Activated CD4-positive, alpha-beta T cell treated with anti-CD3 and anti-CD28 coated beads, Interleukin-2, amount 50 U/mL, for 1 hour (primary cell): ENCODE measurements around the gene RAB15.
A peak's percentile ranks its signal among the peaks of the same experiment; 100 is the strongest.

ENCODE experiments used
- DNase-seq: peaks from one replicate; pipeline ENCODE4 v3.0.0-alpha.2; 2020

Gene RAB15

DNA sequence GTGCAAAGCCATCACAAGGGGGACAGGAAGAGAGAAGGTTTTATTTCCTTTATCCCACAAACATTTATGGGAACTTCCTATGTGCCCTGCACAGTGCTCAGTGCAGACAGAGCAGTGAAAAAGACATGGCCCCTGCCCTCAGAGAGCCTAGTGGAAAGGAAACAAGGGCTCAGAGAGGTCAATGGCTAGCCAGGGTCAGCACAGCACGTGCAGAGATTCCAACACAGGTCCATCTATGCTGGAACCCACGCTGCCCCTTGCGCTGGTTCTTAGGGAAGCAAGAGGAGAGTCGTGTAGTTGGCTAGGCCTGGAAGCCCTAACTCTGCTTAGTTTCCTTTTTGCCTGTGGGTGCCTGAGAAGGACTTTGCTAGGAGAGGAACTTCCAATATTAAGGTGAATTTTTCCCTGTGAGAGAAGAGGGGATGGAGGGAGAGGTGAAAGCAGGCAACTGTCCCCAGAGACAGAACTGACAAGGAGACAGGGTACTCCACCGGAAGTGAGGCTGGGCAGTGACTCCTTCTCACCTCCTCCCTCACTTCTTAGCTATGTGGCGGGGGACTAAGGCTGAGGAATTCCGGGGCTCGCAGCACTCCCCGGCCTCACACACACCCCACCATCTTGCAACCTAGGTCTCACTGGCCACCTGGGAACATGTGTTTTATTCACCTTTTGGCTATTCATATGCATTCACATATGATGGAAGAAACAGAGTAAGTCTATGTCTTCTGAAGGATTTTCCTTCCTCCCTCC lies 17.5 kb downstream of the RAB15 start:
- no peak for DNase-seq

DNA sequence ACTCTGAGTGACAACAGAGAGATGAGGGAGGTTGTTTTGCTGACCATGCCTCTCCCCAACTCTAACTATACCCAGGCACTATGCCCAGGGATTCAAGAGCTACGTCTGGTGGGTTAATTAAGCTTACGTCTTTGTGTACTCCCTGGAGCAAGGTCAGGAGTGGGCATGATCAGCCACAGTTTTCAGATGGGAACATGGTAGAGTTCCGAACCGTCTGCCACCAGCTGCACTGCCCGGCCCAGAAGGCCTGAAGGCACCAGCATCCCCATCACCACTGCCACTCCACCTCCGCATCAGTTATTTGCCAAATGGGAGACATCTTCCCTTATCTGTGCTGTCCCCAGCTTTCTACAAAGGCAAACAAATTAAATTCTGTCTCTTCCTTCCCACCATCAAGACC lies 18.5 kb downstream of the RAB15 start:
- DNase-seq = no peak

DNA sequence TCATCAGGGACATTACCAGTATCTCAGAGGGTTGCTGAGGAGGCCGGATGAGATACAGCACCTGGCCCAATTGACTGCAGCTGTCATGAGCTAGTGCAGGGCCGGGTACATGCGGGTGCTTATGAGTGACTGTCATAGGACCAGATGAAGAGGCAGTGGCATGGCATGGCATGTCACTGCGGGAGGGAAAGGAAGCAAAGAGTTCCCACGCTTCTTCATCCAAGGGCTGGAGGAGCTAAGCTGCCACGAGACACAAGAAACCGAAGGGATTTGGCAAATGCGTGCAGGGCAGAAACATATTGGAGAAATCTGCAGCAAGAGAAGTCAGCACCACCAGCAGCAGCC lies 18.9 kb downstream of the RAB15 start:
- no peak for DNase-seq

DNA sequence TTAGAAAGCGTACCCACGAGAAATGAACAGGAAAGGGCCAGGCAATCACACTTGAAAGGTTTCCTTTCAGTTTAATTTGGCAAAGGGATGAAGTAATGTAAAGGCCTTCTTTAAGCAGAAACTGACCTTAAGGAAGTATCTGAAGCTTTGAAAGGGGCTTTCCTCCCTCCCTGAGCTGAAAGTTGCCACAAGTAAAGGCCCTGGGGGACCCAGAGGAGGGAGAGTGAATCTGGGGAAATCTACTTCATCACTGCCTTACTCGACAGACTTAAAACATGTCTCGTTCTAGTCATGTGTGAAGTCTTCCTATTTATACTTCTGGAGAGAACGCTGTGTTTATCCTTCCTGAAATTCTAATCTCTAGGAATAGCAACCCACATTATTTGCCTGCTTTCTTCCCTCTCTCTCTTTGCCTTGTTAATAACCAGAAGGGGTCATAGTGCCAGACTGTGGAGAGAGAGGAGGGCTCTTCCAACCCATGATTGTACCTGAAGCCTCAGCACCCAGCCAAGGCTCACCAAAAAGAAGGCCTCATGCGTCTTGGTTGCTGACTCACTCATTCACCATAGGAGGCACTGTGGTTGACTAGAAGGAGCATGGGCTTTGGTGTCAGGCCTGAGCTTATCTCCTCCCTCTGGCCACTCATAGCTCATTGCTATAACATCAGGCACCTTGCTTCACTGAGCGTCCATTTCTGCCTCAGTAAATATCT lies 19.4 kb downstream of the RAB15 start:
- no peak for DNase-seq

DNA sequence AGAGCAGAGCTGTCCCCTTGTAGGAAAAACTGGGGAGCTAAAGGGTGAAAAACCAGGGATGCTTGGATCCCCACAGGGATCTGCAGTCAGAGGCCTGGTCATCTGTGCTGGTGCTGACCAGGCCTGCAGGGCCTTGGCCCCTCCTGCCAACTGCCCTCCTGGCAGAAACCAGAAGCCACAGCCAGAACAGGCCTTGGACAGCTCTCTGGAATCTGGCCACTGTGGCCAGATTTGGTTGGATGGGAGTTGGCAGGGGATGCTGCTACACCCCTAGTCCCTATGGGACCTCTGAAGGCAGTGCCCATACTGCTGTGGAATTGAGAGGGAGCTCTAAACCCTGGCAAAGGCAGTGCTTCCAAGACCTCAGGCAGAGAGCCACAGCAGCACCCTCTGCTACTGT lies 20.4 kb downstream of the RAB15 start:
- DNase-seq = no peak

DNA sequence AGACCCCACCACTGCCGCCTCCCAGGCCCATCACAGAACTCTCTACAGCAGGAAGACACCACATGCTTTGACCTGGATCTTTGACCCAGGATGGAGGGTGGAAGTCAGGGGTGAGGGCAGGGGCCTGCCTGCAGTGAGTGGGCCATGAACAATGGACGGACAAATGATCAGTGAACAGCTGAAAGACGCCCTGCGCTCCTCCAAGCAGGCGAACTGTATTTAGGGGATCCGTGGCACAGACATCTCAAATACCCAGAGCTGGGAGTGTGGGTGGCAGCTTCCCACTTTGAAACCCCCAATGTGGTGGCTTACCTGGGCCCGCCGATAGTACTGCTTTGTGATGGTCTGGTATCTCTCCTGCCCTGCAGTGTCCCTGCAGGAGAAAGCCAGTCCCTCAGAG lies 20.8 kb downstream of the RAB15 start:
- DNase-seq = no peak

DNA sequence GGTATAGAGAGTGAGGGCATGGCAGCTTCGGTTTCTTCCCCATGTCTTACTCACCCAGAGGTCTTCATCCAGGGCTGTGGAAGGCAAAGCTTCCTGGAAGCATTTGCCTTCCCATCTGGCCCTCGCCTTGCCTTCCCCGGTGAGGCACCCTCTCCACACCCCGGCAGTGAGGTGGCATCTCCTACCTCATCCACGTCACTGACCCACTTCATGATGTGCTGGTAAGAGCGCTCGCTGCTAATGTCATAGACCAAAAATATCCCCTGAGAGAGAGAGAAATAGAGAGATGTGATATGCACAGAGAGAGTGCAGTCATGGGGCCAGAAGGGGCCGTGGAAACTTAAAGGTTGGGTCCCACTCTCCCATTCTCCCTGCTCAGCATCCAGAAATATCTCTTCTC lies 21.2 kb downstream of the RAB15 start:
- DNase-seq = no peak

DNA sequence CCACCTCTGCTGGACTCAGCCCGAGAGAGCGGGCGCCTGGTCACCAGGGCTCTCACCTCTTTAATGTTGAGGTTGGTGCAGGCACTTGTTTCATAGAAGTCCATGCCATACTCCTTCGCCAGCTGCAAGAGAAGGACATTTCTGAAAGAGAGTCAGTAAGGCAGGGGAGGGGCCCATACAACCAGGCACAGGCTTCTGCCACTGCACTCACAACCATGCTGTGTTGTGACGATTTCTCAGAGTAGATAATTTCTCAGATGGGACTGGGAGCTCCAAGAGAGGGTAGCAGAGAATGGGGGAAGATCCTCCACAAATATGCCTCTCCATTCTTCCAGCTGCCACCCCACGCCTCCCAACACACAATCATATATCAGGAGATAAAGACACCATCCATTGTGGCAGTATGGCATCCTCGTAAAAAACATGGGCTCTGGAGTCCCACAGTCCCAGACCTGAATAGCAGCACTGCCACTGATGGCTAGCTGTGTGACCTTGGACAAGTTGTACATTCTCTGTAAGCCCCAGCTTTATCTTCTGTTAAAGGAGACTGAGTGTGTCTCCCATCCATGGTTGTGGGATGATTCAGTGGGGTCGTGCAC lies 23.4 kb downstream of the RAB15 start:
- no peak for DNase-seq

DNA sequence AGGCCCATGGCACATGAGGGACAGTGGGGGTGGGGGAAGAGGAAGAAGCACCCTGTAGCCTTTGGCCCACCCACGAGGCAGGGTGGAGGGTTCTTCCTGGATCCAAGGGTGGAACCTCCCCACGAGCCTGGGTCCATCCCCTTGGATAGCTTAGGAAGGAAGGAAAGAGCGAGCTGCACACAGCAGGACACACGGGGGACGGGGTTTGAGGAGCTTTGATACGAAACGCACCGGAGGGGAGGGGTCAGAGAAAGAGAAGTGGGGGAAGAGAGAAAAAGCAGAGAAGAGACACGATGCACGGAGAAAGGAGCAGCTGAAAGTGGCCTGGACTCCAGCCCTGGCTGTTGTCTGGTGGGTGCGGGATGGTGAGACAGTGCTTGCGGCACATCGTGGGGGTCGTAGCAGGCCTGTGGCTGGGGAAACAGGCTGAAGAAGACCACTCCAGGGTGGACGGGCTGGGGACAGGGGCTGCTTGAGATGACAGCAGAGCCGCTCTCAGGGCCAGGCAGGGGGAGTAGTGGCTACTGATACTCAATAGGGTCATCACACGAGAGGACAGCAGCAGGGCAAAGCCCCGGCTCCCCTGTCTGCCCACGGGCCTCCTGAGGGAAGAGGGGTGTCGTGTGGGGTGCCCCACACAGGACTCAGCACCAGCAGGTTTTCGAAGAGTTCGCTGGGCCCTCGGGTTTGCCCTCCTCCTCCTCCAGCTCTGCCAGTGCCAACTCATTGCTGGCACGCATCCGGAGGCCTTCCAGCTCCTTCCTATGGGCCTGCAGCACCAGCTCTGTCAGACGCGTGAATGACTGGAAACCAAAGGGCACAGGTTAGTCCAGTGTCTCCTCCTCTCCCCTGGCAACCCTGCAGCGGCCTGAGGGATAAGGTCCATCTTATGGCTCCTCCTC lies 24.2 kb downstream of the RAB15 start:
- no peak for DNase-seq

DNA sequence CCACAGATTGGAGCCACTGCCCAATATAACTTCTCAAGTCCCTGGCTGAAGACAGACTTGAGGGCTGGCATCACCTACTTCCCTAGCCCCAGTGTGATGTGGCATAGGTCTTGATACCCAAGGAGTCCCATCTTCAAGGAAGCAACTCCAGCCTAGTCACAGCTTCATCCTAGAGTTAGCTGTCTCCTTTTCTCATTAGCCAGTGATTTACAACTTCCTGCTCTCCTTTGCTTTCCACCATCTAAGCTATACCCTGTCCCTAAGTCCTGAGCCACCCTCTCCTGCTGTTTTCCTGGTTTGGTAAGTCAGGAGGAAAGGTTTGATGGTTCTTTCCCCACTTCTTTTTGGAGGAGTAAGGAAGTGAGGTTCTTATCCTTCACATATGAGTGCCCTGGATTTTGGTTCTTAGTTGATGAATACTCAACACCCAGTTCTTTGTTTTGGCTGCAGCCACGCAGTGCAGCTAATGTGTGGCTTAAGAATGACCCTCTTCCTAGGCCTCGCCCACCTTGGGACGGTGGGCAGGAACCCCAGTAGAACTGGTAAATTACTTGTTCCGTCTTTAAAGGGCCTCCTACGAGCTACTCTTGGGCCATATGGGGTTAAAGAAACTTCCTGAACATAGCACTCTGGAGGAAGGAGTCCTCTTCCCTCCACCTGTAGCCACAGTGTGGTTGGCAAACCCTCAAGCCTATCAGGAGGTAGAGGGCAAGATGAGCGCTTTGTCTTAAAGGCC lies 25.7 kb downstream of the RAB15 start:
- DNase-seq = no peak

DNA sequence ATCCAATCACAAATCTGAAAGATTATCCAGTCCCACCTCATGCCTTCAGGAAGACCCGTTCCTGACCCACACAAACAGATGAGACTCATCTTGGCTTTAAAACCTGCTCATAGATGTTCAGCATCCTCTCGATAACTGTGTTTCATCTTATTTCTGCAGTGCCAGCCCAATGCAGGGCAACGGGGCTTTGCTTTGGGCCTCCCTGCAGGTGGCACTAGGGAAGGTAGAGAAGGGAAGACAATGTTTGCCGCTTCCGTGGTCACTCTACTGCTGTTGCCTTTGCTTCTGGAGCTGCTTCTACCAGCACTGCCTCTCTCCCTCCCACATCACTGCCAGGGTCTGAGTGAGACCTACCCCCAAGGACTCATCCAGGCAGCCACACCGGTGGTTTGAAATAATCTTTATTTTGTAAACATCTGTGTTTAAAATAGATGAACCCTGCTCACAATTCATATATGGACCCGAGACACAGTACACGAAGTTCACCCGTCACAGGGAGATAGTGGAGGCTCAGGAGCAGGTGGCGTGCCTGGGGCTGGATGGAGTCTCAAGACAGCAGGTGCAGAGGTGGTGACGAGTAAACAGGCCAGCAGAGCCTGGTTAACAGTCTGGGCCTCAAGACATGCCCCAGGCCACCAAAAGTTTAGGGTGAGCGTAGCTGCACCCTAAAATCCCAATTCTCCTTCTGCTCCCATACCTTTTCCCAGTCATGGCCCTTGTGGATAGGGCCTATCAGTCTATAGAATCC lies 26.5 kb downstream of the RAB15 start:
- DNase-seq = no peak

DNA sequence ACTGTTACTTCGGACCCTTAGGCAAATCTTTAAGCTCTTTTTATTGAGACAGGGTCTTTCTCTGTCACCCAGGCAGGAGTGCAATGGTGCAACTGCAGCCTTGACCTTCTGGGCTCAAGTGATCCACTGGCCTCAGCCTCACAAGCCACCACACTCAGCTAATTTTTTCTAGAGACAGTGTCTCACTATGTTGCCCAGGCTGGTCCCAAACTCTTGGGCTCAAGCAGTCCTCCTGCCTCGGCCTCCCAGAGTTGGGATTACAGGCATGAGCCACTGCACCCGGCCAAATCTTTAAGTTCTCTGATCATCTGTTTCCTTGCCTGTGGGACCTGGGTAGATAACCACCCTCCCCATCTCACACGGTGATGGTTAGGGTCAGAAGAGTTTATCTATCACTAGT lies 27.3 kb downstream of the RAB15 start:
- no peak for DNase-seq

DNA sequence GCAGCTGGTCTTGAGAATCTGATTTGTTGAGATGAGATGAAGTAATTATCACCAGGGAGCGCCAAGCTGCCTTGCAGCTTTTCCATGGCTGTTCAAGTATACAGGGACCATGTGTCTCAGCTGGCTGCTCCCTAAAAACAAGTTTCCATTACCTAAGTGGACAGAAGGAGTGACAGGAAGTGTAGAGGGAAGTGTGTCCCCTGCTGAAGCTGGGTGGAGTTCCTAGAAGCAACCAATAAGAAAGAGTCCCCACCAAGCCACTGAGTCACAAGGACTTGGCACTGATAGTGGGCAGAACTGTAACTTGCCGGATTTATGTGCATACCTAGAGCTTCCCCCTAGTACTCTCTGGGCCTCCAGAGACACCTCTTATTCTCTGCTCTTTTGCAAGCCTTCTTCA lies 28.1 kb downstream of the RAB15 start:
- no peak for DNase-seq

DNA sequence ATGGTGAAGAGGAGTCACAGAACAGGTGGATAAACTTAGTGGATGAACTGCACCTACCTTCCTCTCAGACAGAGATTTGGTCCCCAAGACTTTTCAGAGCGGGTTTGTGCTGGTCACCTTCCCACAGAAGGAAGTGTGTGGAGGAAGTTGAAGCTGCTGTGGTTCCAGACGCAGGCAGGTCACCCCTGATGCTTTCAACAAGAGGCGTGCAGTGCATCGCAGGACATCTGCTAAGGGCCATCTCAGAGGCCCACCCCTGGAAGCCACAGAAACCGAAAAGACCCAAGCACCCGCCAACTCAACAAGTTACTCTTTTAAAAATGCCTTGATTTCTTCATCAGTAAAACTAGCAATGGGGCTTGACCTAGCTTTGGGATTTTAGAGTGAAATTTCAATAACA lies 28.6 kb downstream of the RAB15 start:
- DNase-seq = no peak

DNA sequence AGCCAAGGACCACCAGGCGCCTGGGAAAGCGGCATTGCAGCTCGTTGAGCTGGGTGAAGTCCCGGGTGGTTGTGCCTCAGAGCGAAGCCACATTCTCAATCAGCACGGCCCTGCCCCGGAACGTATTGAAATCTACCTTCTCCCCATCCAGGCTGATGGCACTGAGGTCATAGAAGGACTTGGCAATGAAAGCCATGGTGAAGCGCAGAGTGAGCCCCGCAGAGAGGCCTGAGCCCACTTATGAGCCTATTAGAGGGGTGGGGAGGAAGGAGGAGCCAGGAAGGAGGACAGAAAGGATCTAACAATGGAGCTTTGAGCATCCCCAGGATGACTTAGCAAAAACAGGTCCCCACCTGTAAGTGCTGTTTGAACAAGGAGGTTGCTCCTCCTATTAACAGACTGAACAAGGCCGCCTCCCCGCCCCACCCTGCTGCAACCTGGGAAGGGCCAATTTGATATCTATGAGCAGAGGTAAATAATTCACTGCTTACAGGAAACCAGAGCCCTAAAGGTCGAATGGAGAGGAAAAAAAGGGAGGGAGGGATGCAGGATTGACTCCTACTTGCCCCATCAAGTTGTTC lies 29.5 kb downstream of the RAB15 start, which contains the start of gene GPX2:
Gene GPX2 (minus strand): TSS at position 215 of the 581 bp plus-strand sequence. CDS start 19 bp downstream, at position 196.
- DNase-seq = no peak

DNA sequence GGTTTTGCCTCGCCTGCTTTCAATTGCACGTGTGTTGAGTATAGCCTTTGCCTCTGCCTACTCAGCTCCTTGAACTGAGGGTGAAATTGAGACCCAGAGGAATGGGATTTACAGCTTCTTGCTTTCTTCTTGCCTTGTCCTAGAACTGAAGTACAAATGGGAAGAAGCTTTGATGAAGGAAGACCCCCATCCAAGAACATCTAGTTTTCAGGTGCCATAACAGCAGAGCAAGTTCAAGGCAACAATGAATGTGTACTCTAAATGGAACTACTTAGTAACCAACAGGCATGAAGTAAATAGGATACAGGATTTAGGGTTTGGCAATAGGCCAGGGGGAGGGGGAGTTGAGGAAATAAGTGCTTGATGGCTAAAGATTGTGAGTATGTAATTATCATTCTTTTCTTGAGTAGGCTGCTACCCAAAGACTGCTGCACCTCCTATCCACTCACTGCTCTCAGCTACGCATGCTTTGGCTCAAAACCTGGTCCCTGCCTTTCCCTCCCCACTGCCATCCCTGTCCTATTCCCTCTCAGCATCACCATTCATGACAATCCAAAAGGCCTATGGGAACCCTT lies 31.7 kb downstream of the RAB15 start:
- DNase-seq = no peak

DNA sequence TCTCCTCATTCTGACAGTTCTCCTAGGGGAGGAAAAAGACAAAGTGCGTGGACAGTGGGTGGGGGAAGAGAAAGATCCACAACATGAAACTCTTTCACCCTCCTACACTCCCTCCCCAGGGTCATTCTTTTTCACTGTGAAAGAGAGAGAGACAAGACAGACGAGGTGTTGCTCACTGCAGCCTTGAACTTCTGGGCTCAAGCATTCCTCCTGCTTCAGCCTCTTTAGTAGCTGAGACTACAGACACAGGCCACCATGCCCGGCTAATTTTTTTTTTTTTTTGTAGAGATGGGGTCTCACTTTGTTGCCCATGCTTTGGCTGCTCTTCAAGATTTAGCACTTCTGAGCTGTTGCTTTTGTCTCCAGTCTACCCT lies 32.3 kb downstream of the RAB15 start:
- DNase-seq = no peak

DNA sequence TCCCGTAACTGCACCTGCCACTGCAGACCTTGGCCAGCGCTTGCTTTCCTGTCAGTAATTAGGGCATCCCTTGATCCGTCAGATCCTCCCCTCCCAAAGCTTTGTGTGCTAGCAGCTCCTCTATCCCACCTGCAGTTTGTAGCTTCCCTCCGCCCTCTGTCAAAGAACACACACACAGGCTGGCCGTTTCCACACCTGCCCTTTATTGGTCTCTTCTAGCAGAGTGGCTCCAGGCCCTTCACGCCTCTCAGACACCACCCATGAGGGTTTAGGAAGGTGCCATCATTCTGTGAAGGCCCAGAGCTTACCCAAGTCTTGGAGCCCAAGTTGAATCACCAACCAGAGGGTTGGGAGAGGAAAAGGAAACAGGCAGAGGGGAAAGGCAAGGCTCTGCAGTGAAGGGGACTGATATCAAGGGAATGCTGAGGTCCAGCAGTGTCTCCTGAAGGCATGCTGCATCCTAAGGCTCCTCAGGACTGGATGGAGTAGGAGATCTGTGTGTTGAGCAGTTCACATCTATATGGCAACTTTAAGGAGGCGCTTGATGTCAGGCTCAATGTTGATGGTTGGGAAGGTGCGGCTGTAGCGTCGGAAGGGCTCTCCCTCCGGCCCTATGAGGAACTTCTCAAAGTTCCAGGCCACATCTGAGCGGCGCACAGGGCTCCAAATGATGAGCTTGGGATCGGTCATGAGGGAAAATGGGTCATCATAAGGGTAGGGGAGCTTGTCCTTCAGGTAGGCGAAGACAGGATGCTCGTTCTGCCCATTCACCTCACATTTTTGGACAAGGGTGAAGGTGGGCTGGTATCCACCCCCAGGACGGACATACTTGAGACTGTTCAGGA lies 32.9 kb downstream of the RAB15 start:
- DNase-seq = peak; percentile 6

DNA sequence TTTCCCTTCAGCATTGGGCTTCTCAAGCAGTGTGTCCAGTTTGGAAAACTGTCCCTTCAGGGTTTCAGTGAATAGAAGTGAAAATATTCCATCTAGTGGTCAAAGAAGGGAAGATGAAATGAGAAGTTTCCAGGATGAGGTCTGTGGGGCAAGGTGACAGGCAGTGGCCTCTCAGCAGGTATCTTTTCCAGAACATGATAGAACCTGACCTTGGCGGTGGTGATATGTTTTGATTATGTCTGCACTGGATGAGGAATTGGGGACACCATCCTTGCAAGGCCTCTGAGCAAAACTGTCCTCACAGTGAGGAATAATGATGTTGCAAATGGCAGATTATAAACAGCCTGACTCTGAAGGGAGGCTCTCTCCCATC lies 34.3 kb downstream of the RAB15 start:
- no peak for DNase-seq

DNA sequence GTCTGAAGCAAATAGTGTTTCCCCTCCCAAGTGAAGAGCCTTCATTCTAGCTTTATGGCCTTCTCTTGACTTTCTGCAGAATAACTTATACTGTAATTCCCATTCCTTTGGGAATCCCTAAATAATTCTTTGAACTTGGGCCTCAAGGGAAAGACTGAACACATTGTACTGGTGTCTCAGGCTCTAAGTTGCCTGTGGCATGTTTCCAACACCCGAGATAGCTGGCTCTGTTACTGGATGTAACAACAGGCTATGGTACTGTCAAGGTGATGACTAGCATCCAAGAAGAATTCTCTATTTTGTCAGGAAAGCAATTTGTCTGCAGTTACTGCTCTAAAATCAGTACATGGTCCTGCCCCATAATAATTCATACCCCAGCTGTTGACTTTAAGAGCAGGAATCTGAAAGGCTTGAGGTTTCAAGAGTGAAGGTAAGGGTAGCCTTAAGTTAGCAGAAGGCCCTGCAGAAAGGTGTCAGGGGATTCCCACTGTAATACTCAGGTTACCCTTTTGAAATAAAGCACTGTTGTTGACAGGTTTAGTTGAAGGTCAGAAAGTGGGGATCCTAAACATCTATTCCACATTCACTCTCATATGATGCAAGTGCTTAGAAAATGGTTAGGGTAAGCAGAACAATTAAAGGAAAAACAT lies 34.8 kb downstream of the RAB15 start:
- no peak for DNase-seq
